C4-2B (cell line): Measurements from ENCODE around the gene RAB11FIP4.

Experiments used
- H3K27ac ChIP-seq: fragments of 450-650 bp; 2 replicates; pipeline ENCODE4 v1.5.1; 2017
- ZFX ChIP-seq: fragments of 450-650 bp; IDR thresholded peaks from 2 replicates; pipeline ENCODE4 v1.6.1; 2017
- TF ChIP-seq, protein P1 (sequence below): fragments of 450-650 bp; conservative IDR thresholded peaks from 2 replicates; pipeline ENCODE4 v1.5.1; 2017; ENCODE audit warnings: mild to moderate bottlenecking

RAB11FIP4 gene

DNA sequence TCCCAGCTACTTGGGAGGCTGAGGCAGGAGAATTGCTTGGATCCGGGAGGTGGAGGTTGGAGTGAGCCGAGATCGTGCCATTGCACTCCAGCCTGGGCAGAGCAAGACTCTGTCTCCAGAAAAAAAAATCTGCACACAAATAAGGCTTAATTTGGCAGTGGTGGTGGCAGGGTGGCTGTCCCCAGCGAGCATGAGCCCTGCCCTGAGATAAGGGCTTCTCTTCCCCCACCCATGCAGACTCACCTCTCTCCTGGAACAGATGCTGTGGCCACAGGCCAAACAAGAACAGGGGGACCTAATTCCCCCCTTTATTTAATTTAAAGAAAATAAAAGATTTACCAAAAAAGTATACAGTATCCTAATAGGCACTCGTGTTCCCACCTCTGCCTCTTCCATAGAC, 157.2 kb downstream of the RAB11FIP4 start:
- TF ChIP-seq, protein P1, sequence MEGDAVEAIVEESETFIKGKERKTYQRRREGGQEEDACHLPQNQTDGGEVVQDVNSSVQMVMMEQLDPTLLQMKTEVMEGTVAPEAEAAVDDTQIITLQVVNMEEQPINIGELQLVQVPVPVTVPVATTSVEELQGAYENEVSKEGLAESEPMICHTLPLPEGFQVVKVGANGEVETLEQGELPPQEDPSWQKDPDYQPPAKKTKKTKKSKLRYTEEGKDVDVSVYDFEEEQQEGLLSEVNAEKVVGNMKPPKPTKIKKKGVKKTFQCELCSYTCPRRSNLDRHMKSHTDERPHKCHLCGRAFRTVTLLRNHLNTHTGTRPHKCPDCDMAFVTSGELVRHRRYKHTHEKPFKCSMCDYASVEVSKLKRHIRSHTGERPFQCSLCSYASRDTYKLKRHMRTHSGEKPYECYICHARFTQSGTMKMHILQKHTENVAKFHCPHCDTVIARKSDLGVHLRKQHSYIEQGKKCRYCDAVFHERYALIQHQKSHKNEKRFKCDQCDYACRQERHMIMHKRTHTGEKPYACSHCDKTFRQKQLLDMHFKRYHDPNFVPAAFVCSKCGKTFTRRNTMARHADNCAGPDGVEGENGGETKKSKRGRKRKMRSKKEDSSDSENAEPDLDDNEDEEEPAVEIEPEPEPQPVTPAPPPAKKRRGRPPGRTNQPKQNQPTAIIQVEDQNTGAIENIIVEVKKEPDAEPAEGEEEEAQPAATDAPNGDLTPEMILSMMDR: no peak
- no peak for TF ChIP-seq ZFX
- peak overlapping the region; percentile 97 for H3K27ac ChIP-seq

DNA sequence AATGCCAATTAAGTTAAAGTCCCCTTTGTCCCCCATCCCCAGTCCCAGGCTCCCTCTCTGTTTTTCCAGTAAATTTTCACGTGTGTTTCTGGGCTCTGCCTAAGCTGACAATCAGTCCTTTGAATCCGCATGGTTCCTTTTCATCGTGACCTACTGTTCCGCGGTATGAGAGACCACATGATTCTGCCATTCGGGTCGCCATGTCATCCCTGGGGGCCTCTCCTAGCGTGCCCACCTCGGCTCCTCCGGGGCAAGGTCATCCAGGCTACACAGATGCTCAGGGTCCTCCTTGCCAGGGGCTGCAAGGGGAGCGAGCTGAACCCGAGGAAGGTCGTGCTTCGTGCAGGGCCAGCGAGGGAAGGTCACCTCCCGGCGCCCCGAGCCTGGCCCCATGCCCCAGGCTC, 157.6 kb downstream of the RAB11FIP4 start:
- H3K27ac ChIP-seq: peak overlapping the region; percentile 97

DNA sequence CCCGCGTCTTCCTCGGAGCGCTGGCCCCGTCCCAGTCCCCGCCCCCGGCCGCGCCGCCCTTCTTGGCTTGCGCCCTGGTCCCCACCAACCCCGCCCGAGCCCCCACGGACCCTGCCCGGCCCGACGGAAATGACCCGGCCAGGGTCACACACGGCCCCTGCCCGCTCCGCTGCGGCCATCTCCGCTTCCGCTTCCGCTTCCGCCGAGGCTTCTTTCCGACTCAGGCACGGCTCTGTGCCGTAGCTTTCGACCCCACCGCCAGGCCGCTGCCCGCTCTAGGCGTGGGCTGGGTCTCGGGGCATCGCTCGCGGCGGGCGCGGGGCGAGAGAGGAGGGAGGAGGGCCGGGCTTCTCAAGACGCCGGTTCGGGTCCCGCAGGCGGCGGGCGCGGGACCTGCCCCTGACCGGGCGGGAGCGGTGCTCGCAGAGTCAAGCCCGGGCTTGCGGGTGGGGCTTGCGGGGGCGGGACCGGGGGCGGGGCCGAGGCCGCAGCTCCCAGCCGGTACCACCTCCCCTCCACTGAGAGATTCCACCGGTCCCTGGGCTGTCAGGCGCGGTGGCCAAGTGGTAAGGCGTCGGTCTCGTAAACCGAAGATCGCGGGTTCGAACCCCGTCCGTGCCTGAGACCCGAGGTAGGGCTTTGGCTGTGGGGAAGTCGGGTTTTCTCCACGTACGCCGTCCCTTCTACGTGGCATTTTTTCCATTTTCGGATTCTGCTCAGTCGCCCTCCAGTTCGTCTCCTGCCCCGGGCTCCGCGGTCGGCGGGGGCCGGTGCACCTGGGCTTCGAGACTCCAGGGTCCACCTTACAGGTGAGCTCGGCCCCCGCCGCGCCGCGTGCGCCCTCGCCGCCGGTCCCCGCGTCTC, 158.3 kb downstream of the RAB11FIP4 start:
- TF ChIP-seq, protein P1: no peak
- peak; percentile 57; the same call in 1 of the 2 replicates for TF ChIP-seq ZFX
- peak overlapping the region; percentile 97 for H3K27ac ChIP-seq

More for the DNA sequence above, 157.6 kb downstream of the RAB11FIP4 start:
- TF ChIP-seq ZFX: no peak
- TF ChIP-seq, protein P1: no peak

DNA sequence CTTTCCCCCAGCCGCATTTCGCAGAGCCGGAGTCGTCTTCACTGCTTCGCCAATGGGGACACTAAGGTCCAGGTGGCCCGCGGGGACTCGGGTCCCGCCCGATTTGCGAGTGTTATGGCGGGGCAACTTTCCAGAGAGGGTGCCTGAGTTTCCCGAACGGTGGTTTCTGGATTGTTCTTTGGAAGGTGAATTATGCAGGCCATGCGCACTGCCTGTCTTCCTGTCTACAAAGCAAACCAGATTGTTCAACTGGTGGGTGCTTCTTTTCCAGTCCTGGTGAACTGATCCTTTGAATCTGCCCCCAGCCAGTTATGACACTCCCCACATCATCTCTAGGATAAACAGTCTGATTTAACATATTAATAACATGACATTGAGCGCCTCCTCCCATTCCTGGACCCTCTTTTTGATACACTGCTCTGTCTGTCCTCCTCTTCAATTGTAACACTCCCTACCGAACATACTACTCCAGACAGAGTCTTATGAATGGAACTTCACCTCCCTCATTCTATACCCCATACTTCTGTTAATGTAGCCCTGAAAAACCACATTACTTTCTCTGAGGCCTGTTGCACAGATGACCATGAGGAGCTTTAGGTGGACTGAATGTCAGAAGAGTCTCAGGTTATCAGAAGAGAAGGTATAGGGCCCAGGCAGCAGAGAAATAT, 159.0 kb downstream of the RAB11FIP4 start:
- TF ChIP-seq, protein P1: no peak
- no peak for TF ChIP-seq ZFX
- peak overlapping the region; percentile 97 for H3K27ac ChIP-seq

DNA sequence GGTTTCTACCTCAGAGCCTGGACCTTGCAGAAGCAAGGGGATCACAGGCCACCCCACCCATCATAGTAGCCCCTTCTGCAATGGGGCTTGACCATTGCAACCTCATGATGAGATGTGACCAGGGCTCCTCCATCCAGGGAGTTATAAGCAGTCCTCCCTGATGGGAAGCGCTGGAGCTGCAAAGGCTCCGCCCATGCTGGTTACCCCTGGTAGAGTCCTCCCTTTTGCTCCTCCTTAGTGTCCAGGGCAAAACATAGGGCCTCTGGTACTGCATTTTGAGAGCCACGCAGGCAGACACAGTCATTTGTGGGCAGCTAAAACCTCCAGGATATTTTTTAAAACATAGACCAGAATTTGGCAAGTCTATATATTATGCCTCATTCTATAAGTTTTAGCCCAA, 161.1 kb downstream of the RAB11FIP4 start:
- H3K27ac ChIP-seq: no peak overlapping the region
- TF ChIP-seq, protein P1: no peak
- TF ChIP-seq ZFX: no peak

DNA sequence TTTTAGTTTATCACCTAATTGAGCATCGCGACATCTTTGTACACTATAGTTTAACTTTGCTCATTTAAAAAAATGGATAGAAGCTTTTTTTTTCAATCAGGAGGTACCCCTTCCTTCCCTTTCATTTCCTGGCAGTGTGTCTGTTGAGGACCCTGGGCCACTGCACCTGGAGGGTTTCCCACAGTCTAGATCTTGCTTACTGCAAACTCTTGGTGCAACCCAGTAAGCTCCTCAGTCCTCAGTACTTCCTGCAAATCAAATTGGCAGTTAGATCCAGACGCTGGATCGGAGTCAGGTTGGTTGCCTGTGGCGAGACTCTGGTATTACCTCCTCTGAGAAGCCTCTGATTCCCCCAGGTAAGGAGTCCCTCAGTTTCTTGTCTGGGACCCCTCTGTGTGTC, 162.0 kb downstream of the RAB11FIP4 start:
- no peak overlapping the region for H3K27ac ChIP-seq
- TF ChIP-seq ZFX: no peak
- TF ChIP-seq, protein P1: no peak

DNA sequence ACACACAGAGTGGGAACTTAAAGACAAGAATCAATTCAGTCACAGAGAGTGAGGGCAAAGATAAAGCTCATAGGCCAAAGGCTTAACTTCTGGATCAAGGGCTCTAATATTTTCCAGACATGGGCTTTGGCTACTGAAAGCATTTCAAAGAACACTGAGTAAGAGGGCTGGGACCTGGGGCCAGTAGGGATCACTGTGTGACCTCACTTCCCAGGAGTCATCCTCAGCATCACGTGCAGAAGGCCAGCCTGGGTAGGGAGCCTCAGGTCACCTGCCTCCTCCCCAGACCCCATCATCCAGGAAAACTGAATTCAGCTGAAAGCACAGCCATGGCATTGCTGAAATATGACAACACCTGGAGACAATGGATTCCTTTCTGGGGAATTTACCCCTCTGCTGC, 163.5 kb downstream of the RAB11FIP4 start:
- H3K27ac ChIP-seq: no peak overlapping the region
- TF ChIP-seq ZFX: no peak
- TF ChIP-seq, protein P1: no peak
